ENCODE measurements around the gene ORC5.

ORC5 gene

DNA sequence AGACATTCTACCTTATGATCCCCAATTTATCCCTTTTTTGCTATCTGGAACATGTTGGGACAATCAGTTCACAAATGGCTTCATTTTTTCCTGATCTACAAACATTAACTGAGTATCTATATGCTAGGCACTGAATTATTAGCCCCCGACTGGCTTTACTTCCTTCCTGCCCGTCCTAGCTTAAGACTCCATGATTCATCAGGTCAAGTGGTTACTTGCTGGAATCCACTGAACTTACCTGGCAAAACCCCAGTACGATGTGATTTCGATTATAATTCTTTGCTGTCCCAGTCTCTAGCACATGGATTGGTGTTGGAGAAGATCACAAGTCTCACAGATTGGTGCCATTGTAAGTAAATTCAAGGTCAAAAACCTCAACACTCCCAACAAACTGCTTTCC, 77.1 kb downstream of the ORC5 start:
- no peaks in the 10 kb centered on the region for H3K27me3 ChIP-seq (ENCODE audit: insufficient read depth, low read length)
- no peak overlapping the region for H3K27ac ChIP-seq (ENCODE audit: low read depth, low read length, poor library complexity, severe bottlenecking)
- H3K36me3 ChIP-seq (ENCODE audit: insufficient read depth, low read length): peaks cover 74% of the 10 kb centered on the region
- H3K79me2 ChIP-seq (ENCODE audit: insufficient read depth, low read length): no peaks in the 10 kb centered on the region
- no peak overlapping the region for H2AFZ ChIP-seq (ENCODE audit: low read length)
- no peaks in the 10 kb centered on the region for H3K9me2 ChIP-seq (ENCODE audit: low read depth, low read length)
- no peak overlapping the region for H3K9ac ChIP-seq (ENCODE audit: low read length)
- no peaks in the 10 kb centered on the region for H3K4me1 ChIP-seq (ENCODE audit: insufficient read depth, low read length, severe bottlenecking)
- no peaks in the 10 kb centered on the region for H3F3A ChIP-seq (ENCODE audit: insufficient read depth, low read length)
- H4K20me1 ChIP-seq (ENCODE audit: insufficient read depth, low read length): no peaks in the 10 kb centered on the region
- no peak for TF ChIP-seq EZH2 (IDR thresholded peaks at IDR 0.05; ENCODE audit: borderline replicate concordance, low read length)
- TF ChIP-seq, protein P1, sequence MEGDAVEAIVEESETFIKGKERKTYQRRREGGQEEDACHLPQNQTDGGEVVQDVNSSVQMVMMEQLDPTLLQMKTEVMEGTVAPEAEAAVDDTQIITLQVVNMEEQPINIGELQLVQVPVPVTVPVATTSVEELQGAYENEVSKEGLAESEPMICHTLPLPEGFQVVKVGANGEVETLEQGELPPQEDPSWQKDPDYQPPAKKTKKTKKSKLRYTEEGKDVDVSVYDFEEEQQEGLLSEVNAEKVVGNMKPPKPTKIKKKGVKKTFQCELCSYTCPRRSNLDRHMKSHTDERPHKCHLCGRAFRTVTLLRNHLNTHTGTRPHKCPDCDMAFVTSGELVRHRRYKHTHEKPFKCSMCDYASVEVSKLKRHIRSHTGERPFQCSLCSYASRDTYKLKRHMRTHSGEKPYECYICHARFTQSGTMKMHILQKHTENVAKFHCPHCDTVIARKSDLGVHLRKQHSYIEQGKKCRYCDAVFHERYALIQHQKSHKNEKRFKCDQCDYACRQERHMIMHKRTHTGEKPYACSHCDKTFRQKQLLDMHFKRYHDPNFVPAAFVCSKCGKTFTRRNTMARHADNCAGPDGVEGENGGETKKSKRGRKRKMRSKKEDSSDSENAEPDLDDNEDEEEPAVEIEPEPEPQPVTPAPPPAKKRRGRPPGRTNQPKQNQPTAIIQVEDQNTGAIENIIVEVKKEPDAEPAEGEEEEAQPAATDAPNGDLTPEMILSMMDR (IDR thresholded peaks at IDR 0.05; ENCODE audit: low read length): no peak
- H3K9me3 ChIP-seq (ENCODE audit: low read length): no peaks in the 10 kb centered on the region
- H3K4me2 ChIP-seq (ENCODE audit: low read length): no peak overlapping the region
- H3K4me3 ChIP-seq (ENCODE audit: low read depth, low read length, poor library complexity, severe bottlenecking): no peak overlapping the region

DNA sequence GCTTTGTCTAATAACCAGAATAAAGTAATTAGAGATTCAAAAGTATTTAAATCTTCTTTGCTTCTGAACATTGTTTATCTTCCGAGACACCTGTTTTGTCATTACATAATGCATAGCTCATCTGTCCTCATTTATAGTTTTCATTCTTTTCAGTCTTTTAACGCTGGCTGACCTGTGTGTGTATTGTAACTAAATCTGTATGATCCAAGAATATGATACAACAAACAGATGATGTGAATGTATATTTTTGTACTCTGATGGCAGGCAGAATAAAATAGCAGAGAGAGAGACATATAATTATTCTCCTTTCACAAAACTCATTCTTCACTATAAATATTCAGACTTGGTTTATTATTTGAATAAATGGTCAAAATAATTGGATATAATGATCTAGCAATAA, 80.6 kb downstream of the ORC5 start:
- Histone ChIP-seq H3K4me1 (ENCODE audit: insufficient read depth, low read length, severe bottlenecking) (no peaks in the 10 kb centered on the region), H3K9me2 (ENCODE audit: low read depth, low read length) (no peaks in the 10 kb centered on the region), H3K27ac (ENCODE audit: low read depth, low read length, poor library complexity, severe bottlenecking) (no peak overlapping the region), H3K79me2 (ENCODE audit: insufficient read depth, low read length) (no peaks in the 10 kb centered on the region), H3F3A (ENCODE audit: insufficient read depth, low read length) (no peaks in the 10 kb centered on the region), H3K36me3 (ENCODE audit: insufficient read depth, low read length) (peaks cover 51% of the 10 kb centered on the region), H3K27me3 (ENCODE audit: insufficient read depth, low read length) (no peaks in the 10 kb centered on the region), H3K4me2 (ENCODE audit: low read length) (no peak overlapping the region), H2AFZ (ENCODE audit: low read length) (no peak overlapping the region), H3K9ac (ENCODE audit: low read length) (no peak overlapping the region), H3K4me3 (ENCODE audit: low read depth, low read length, poor library complexity, severe bottlenecking) (no peak overlapping the region), H3K9me3 (ENCODE audit: low read length) (no peaks in the 10 kb centered on the region), H4K20me1 (ENCODE audit: insufficient read depth, low read length) (no peaks in the 10 kb centered on the region)
- TF ChIP-seq, protein P1 (IDR thresholded peaks at IDR 0.05; ENCODE audit: low read length): no peak
- TF ChIP-seq EZH2 (IDR thresholded peaks at IDR 0.05; ENCODE audit: borderline replicate concordance, low read length): no peak

DNA sequence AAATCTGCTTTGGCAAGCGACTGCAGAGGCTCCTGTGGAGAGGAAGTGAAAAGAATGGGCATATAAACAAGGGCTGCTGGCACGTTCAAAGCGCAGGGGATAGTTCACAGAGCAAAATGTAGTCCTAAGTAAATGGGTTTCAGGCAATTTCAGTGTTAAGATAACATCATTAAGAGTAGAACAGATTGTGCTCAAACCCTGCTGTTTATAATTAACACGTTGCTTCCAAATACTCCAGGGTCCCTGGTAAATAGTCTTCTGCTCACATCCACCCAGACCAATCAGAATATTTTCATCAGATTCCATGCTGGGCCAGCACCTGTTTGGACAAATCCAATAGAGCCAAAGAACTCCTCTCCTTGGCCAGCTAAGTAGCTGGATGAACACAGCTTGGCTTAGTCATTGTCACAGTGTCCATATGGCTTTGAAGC, 81.4 kb downstream of the ORC5 start:
- Histone ChIP-seq H4K20me1 (ENCODE audit: insufficient read depth, low read length) (no peaks in the 10 kb centered on the region), H3K36me3 (ENCODE audit: insufficient read depth, low read length) (peaks cover 47% of the 10 kb centered on the region), H3K9me2 (ENCODE audit: low read depth, low read length) (no peaks in the 10 kb centered on the region), H3K4me1 (ENCODE audit: insufficient read depth, low read length, severe bottlenecking) (no peaks in the 10 kb centered on the region), H3K9me3 (ENCODE audit: low read length) (no peaks in the 10 kb centered on the region), H3K79me2 (ENCODE audit: insufficient read depth, low read length) (no peaks in the 10 kb centered on the region), H3F3A (ENCODE audit: insufficient read depth, low read length) (no peaks in the 10 kb centered on the region), H3K4me2 (ENCODE audit: low read length) (no peak overlapping the region), H3K9ac (ENCODE audit: low read length) (no peak overlapping the region), H3K4me3 (ENCODE audit: low read depth, low read length, poor library complexity, severe bottlenecking) (no peak overlapping the region), H3K27ac (ENCODE audit: low read depth, low read length, poor library complexity, severe bottlenecking) (no peak overlapping the region), H3K27me3 (ENCODE audit: insufficient read depth, low read length) (no peaks in the 10 kb centered on the region), H2AFZ (ENCODE audit: low read length) (no peak overlapping the region)
- TF ChIP-seq EZH2 (IDR thresholded peaks at IDR 0.05; ENCODE audit: borderline replicate concordance, low read length): no peak
- TF ChIP-seq, protein P1 (IDR thresholded peaks at IDR 0.05; ENCODE audit: low read length): no peak

All from OCI-LY1 (cell line).